Measurements from ENCODE around the gene THEM5.
"Not testable (repeated sequence)": the region's sequence is repeated elsewhere in the genome, so short reads cannot be mapped to it uniquely, and the experiment has no call there.

Gene THEM5

GRCh38 chr1:151867321-151867720 lies 13.8 kb upstream of the THEM5 start:
- DNase-seq: no peak

GRCh38 chr1:151864411-151864810 lies 10.9 kb upstream of the THEM5 start:
- no peak for DNase-seq

GRCh38 chr1:151862604-151863003 lies 9.1 kb upstream of the THEM5 start:
- no peak for DNase-seq

- DNase-seq: no peak
Observed at GRCh38 chr1:151860504-151861187, 7.1 kb upstream of the THEM5 start.

GRCh38 chr1:151859891-151860293 lies 6.4 kb upstream of the THEM5 start:
- no peak for DNase-seq

- no peak for DNase-seq
Observed at GRCh38 chr1:151858886-151859665, 5.6 kb upstream of the THEM5 start.

GRCh38 chr1:151858030-151858746 lies 4.7 kb upstream of the THEM5 start:
- DNase-seq: no peak

GRCh38 chr1:151855933-151856332 lies 2.4 kb upstream of the THEM5 start:
- no peak for DNase-seq

- not testable (repeated sequence) for DNase-seq
Observed at GRCh38 chr1:151855516-151855915, 2.0 kb upstream of the THEM5 start.

- no peak for DNase-seq
Observed at GRCh38 chr1:151854658-151855057, 1.1 kb upstream of the THEM5 start.

GRCh38 chr1:151852733-151853132 lies 779 bp downstream of the THEM5 start:
- DNase-seq: no peak

GRCh38 chr1:151851886-151852285 lies 1.6 kb downstream of the THEM5 start:
- no peak for DNase-seq

- no peak for DNase-seq
Observed at GRCh38 chr1:151849871-151850270, 3.6 kb downstream of the THEM5 start.

- DNase-seq: no peak
Observed at GRCh38 chr1:151849126-151849525, 4.4 kb downstream of the THEM5 start.

- no peak for DNase-seq
Observed at GRCh38 chr1:151847867-151848596, 5.5 kb downstream of the THEM5 start.

GRCh38 chr1:151846686-151847237 lies 6.8 kb downstream of the THEM5 start:
- DNase-seq: no peak

GRCh38 chr1:151846062-151846568 lies 7.4 kb downstream of the THEM5 start:
- no peak for DNase-seq

GRCh38 chr1:151843398-151843797 lies 10.1 kb downstream of the THEM5 start:
- no peak for DNase-seq

GRCh38 chr1:151841141-151841540 lies 12.4 kb downstream of the THEM5 start:
- DNase-seq: no peak

- no peak for DNase-seq
Observed at GRCh38 chr1:151840421-151840820, 13.1 kb downstream of the THEM5 start.

- no peak for DNase-seq
Observed at GRCh38 chr1:151839457-151840403, 13.8 kb downstream of the THEM5 start, which contains the start of gene C2CD4D. Gene C2CD4D, minus strand, starts transcription at chr1:151839820. Its CDS starts 831 bp downstream, at chr1:151838989.
